Activated naive CD8-positive, alpha-beta T cell (primary cell): Measurements from ENCODE around the gene ETNK1.
"Not testable (repeated sequence)": the region's sequence is repeated elsewhere in the genome, so short reads cannot be mapped to it uniquely, and the experiment has no call there.

ENCODE experiments used
- H3K27ac Mint-ChIP-seq: one replicate; pipeline ENCODE4 v1.8.0; 2021; ENCODE audit warnings: mixed read lengths
- H3K27me3 Mint-ChIP-seq: one replicate; pipeline ENCODE4 v1.8.0; 2021; ENCODE audit warnings: mixed read lengths
- H3K36me3 Mint-ChIP-seq: one replicate; pipeline ENCODE4 v1.8.0; 2021; ENCODE audit warnings: mixed read lengths
- H3K4me1 Mint-ChIP-seq: one replicate; pipeline ENCODE4 v1.8.0; 2021; ENCODE audit warnings: low read depth, mixed read lengths
- H3K4me3 Mint-ChIP-seq: one replicate; pipeline ENCODE4 v1.8.0; 2021; ENCODE audit warnings: mild to moderate bottlenecking, mixed read lengths
- H3K9me3 Mint-ChIP-seq: one replicate; pipeline ENCODE4 v1.8.0; 2021; ENCODE audit warnings: low read depth, mixed read lengths

The ETNK1 gene

GRCh38 chr12:22624870-22625761 is at the start of gene ETNK1:
Gene ETNK1 (plus strand): TSS chr12:22625171. CDS start chr12:22625431, 260 bp downstream.
- peaks cover 44% of the 10 kb centered on the region for H3K4me1 Mint-ChIP-seq
- no peaks in the 10 kb centered on the region for H3K9me3 Mint-ChIP-seq
- peaks cover 3% of the 10 kb centered on the region for H3K27me3 Mint-ChIP-seq
- peak within 1 kb of the TSS; percentile 96 for H3K4me3 Mint-ChIP-seq
- H3K27ac Mint-ChIP-seq = peak within 1 kb of the TSS; percentile 98
- H3K36me3 Mint-ChIP-seq = no peaks in the 10 kb centered on the region

- Mint-ChIP-seq H3K4me1 (no peaks in the 10 kb centered on the region), H3K9me3 (no peaks in the 10 kb centered on the region), H3K27me3 (peaks cover 1% of the 10 kb centered on the region), H3K4me3 (no peak overlapping the region), H3K27ac (no peak overlapping the region), H3K36me3 (no peaks in the 10 kb centered on the region)
These were observed 48.9 kb upstream of the ETNK1 start for GRCh38 chr12:22576065-22576464.

- peaks cover 1% of the 10 kb centered on the region for H3K27me3 Mint-ChIP-seq
- no peaks in the 10 kb centered on the region for H3K36me3 Mint-ChIP-seq
- H3K27ac Mint-ChIP-seq = no peak overlapping the region
- H3K4me1 Mint-ChIP-seq = no peaks in the 10 kb centered on the region
- no peaks in the 10 kb centered on the region for H3K9me3 Mint-ChIP-seq
- no peak overlapping the region for H3K4me3 Mint-ChIP-seq
These were observed 48.5 kb upstream of the ETNK1 start for GRCh38 chr12:22576473-22576872.

- Mint-ChIP-seq H3K4me3 (no peak overlapping the region), H3K4me1 (no peaks in the 10 kb centered on the region), H3K27ac (no peak overlapping the region), H3K9me3 (no peaks in the 10 kb centered on the region), H3K36me3 (no peaks in the 10 kb centered on the region), H3K27me3 (no peaks in the 10 kb centered on the region)
These were observed 47.3 kb upstream of the ETNK1 start for GRCh38 chr12:22577667-22578066.

- H3K27me3 Mint-ChIP-seq = no peaks in the 10 kb centered on the region
- no peaks in the 10 kb centered on the region for H3K36me3 Mint-ChIP-seq
- H3K9me3 Mint-ChIP-seq = no peaks in the 10 kb centered on the region
- no peaks in the 10 kb centered on the region for H3K4me1 Mint-ChIP-seq
- H3K27ac Mint-ChIP-seq = no peak overlapping the region
- H3K4me3 Mint-ChIP-seq = no peak overlapping the region
These were observed 46.6 kb upstream of the ETNK1 start for GRCh38 chr12:22578328-22578727.

- Mint-ChIP-seq H3K27me3 (peaks cover 7% of the 10 kb centered on the region), H3K4me1 (no peaks in the 10 kb centered on the region), H3K9me3 (no peaks in the 10 kb centered on the region), H3K4me3 (no peak overlapping the region), H3K27ac (no peak overlapping the region), H3K36me3 (peaks cover 2% of the 10 kb centered on the region)
These were observed 36.2 kb upstream of the ETNK1 start for GRCh38 chr12:22588817-22589216.

- Mint-ChIP-seq H3K4me1 (peaks cover 6% of the 10 kb centered on the region), H3K27me3 (peaks cover 6% of the 10 kb centered on the region), H3K27ac (no peak overlapping the region), H3K36me3 (peaks cover 2% of the 10 kb centered on the region), H3K9me3 (no peaks in the 10 kb centered on the region), H3K4me3 (no peak overlapping the region)
These were observed 31.1 kb upstream of the ETNK1 start for GRCh38 chr12:22593864-22594263.

GRCh38 chr12:22597539-22597938 is 27.4 kb upstream of the ETNK1 start:
- H3K27ac Mint-ChIP-seq = not testable (repeated sequence)

GRCh38 chr12:22598141-22598762 is 26.7 kb upstream of the ETNK1 start:
- peaks cover 3% of the 10 kb centered on the region for H3K36me3 Mint-ChIP-seq
- no peaks in the 10 kb centered on the region for H3K9me3 Mint-ChIP-seq
- H3K27ac Mint-ChIP-seq = no peak overlapping the region
- H3K4me1 Mint-ChIP-seq = peaks cover 6% of the 10 kb centered on the region
- no peak overlapping the region for H3K4me3 Mint-ChIP-seq
- peaks cover 3% of the 10 kb centered on the region for H3K27me3 Mint-ChIP-seq

More at GRCh38 chr12:22597539-22597938, 27.4 kb upstream of the ETNK1 start:
- H3K4me3 Mint-ChIP-seq, H3K9me3 Mint-ChIP-seq, H3K27me3 Mint-ChIP-seq, H3K4me1 Mint-ChIP-seq, H3K36me3 Mint-ChIP-seq: not testable (repeated sequence)

- Mint-ChIP-seq H3K4me1 (peaks cover 6% of the 10 kb centered on the region), H3K36me3 (peaks cover 3% of the 10 kb centered on the region), H3K4me3 (no peak overlapping the region), H3K27me3 (peaks cover 3% of the 10 kb centered on the region), H3K9me3 (no peaks in the 10 kb centered on the region), H3K27ac (no peak overlapping the region)
These were observed 26.2 kb upstream of the ETNK1 start for GRCh38 chr12:22598763-22599161.

GRCh38 chr12:22600181-22600580 is 24.8 kb upstream of the ETNK1 start:
- Mint-ChIP-seq H3K27me3 (peaks cover 3% of the 10 kb centered on the region), H3K4me1 (peaks cover 6% of the 10 kb centered on the region), H3K4me3 (no peak overlapping the region), H3K9me3 (no peaks in the 10 kb centered on the region), H3K36me3 (peaks cover 3% of the 10 kb centered on the region), H3K27ac (no peak overlapping the region)

GRCh38 chr12:22609501-22609900 is 15.5 kb upstream of the ETNK1 start:
- H3K27me3 Mint-ChIP-seq = peaks cover 3% of the 10 kb centered on the region
- H3K27ac Mint-ChIP-seq = no peak overlapping the region
- H3K9me3 Mint-ChIP-seq = peaks cover 14% of the 10 kb centered on the region
- no peak overlapping the region for H3K4me3 Mint-ChIP-seq
- H3K4me1 Mint-ChIP-seq = no peaks in the 10 kb centered on the region
- peaks cover 5% of the 10 kb centered on the region for H3K36me3 Mint-ChIP-seq

GRCh38 chr12:22610131-22610530 is 14.8 kb upstream of the ETNK1 start:
- no peaks in the 10 kb centered on the region for H3K4me1 Mint-ChIP-seq
- H3K4me3 Mint-ChIP-seq = no peak overlapping the region
- peaks cover 3% of the 10 kb centered on the region for H3K27me3 Mint-ChIP-seq
- H3K9me3 Mint-ChIP-seq = peaks cover 14% of the 10 kb centered on the region
- H3K36me3 Mint-ChIP-seq = peaks cover 5% of the 10 kb centered on the region
- H3K27ac Mint-ChIP-seq = no peak overlapping the region

- H3K9me3 Mint-ChIP-seq = peaks cover 14% of the 10 kb centered on the region
- not testable (repeated sequence) for H3K4me3 Mint-ChIP-seq, H3K27ac Mint-ChIP-seq, H3K27me3 Mint-ChIP-seq, H3K4me1 Mint-ChIP-seq
- H3K36me3 Mint-ChIP-seq = peaks cover 11% of the 10 kb centered on the region
These were observed 12.1 kb upstream of the ETNK1 start for GRCh38 chr12:22612822-22613221.

GRCh38 chr12:22615963-22616501 is 8.9 kb upstream of the ETNK1 start:
- Mint-ChIP-seq H3K4me3 (no peak overlapping the region), H3K9me3 (peaks cover 14% of the 10 kb centered on the region), H3K4me1 (no peaks in the 10 kb centered on the region), H3K27ac (no peak overlapping the region), H3K27me3 (peaks cover 3% of the 10 kb centered on the region), H3K36me3 (peaks cover 11% of the 10 kb centered on the region)
